GM12872 (cell line): ENCODE data around the gene LNX1.

Experiments
- TF ChIP-seq, protein P1 (sequence below): IDR thresholded peaks from 3 replicates; pipeline ENCODE4 v1.5.1; 2011; ENCODE audit warnings: low read depth, mild to moderate bottlenecking, low read length, moderate library complexity; ENCODE audit not compliant: insufficient read depth

Gene LNX1

DNA sequence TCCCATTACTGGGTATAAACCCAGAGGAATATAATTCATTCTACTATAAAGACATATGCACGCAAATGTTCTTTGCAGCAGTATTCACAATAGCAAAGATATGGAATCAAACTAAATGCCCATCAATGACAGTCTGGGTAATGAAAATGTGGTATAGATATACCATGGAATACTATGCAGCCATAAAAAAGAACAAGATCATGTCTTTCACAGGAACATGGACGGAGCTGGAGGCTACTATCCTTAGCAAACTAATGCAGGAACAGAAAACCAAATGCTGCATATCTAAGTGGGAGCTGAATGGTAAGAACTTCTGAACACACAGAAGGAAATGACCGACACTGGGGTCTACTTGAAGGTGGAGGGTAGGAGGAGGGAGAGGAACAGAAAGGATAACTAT is 42.6 kb downstream of the LNX1 start:
- TF ChIP-seq, protein P1, sequence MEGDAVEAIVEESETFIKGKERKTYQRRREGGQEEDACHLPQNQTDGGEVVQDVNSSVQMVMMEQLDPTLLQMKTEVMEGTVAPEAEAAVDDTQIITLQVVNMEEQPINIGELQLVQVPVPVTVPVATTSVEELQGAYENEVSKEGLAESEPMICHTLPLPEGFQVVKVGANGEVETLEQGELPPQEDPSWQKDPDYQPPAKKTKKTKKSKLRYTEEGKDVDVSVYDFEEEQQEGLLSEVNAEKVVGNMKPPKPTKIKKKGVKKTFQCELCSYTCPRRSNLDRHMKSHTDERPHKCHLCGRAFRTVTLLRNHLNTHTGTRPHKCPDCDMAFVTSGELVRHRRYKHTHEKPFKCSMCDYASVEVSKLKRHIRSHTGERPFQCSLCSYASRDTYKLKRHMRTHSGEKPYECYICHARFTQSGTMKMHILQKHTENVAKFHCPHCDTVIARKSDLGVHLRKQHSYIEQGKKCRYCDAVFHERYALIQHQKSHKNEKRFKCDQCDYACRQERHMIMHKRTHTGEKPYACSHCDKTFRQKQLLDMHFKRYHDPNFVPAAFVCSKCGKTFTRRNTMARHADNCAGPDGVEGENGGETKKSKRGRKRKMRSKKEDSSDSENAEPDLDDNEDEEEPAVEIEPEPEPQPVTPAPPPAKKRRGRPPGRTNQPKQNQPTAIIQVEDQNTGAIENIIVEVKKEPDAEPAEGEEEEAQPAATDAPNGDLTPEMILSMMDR: no peak

GRCh38 chr4:53547983-53548382 is 43.3 kb downstream of the LNX1 start:
- TF ChIP-seq, protein P1: no peak

DNA sequence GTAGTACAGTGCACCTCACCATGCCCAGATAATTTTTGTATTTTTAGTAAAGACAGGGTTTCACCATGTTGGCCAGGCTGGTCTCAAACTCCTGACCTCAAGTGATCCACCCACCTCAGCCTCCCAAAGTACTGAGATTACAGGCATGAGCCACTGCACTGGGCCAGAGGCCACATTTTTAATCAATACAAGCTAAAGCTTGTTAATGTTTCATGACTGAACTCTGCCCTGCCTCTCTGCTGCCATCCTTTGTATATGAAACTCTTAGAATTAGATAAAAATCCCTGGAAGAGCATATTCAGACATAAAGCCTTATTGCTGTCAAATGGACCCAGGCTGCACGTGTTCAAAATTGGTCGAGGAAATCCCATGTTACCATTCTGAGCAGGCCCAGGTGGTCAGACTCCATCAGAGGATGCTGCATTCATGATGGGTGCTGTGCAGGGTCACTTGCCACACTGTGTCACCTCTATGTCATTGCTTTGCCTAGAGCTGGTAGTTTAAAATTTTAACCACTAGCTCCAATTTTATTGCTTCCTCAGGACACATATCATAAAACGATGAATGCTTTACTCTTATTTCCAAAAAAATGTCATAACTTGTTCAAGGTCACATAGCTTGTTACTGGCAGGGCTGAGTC is 45.2 kb downstream of the LNX1 start:
- TF ChIP-seq, protein P1: no peak

DNA sequence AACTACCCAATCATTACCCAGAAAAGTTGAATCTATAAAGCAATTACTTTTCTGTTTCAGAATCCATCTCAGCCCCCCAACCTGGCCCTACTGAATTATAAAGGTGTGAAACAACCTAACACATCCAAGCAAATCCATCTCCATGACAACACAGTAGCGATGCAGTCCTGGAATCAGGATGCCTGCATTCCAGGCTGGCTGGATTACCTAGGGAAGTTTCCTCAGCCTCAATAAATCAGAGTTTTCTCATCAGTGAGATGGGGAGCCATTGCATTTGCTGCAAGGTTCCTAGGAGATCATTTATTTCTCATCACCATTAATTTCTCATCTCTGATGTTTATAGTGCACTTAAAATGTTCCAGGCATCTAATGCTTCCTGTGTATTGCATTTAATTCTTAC is 46.0 kb downstream of the LNX1 start:
- TF ChIP-seq, protein P1: no peak

GRCh38 chr4:53543561-53543960 is 47.7 kb downstream of the LNX1 start:
- TF ChIP-seq, protein P1: no peak

GRCh38 chr4:53541577-53542206 is 49.6 kb downstream of the LNX1 start:
- TF ChIP-seq, protein P1: no peak

- TF ChIP-seq, protein P1: no peak
Measured at GRCh38 chr4:53538756-53539155, 52.5 kb downstream of the LNX1 start.

DNA sequence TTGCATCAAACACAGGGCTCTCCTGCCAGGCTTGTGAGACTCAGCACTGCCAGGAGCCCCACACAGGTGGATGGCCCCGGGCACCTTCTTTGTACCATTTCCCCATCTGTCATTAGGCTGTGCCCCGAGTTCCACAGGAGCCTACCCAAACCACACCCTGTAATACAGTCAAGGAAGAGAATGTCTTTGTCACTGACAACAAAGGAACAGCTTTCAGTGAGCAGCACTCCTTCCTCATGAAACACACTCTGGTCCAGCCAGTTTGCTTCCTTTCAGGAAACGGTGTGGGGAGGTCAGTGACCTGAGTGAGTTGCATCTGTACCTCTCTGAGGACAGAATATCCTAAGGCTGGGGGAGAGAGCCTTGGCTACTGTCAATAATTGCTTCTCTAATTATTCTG is 53.7 kb downstream of the LNX1 start:
- TF ChIP-seq, protein P1: no peak
